HG02642 (cell line): ENCODE results near the gene SURF6.
"Not testable (repeated sequence)": the region's sequence is repeated elsewhere in the genome, so short reads cannot be mapped to it uniquely, and the experiment has no call there.

ENCODE experiments used
- ATAC-seq: cut with Tn5 transposase; IDR thresholded peaks from one replicate; pipeline ENCODE4 v1.9.1; 2021; ENCODE audit warnings: mild to moderate bottlenecking; ENCODE audit not compliant: unreplicated experiment, poor library complexity

Gene SURF6

GRCh38 chr9:133301253-133302230 is 34.4 kb downstream of the SURF6 start:
- ATAC-seq = no peak

- ATAC-seq = not testable (repeated sequence)
Measured at GRCh38 chr9:133299996-133300395, 36.0 kb downstream of the SURF6 start.

- ATAC-seq = no peak
Measured at GRCh38 chr9:133294257-133294656, 41.7 kb downstream of the SURF6 start.

GRCh38 chr9:133290751-133291302 is 45.2 kb downstream of the SURF6 start:
- no peak for ATAC-seq

- no peak for ATAC-seq
Measured at GRCh38 chr9:133286523-133286922, 49.5 kb downstream of the SURF6 start.

GRCh38 chr9:133285252-133285775 is 50.7 kb downstream of the SURF6 start:
- ATAC-seq = no peak

- no peak for ATAC-seq
Measured at GRCh38 chr9:133284362-133284761, 51.6 kb downstream of the SURF6 start.

- ATAC-seq = not testable (repeated sequence)
Measured at GRCh38 chr9:133283255-133284032, 52.5 kb downstream of the SURF6 start.

GRCh38 chr9:133282464-133283238 is 53.3 kb downstream of the SURF6 start:
- no peak for ATAC-seq

- no peak for ATAC-seq
Measured at GRCh38 chr9:133280392-133280791, 55.6 kb downstream of the SURF6 start.
